ENCODE measurements around the gene ABTB2. TPM values are rescaled to one million over a fixed set of nuclear protein-coding genes. Genes with fewer than 3 reads are reported as not detected.
A peak's percentile ranks its signal among the peaks of the same experiment; 100 is the strongest.

ABTB2 gene
- total RNA-seq, 1 donor: 5.1 TPM

- H3K79me2 ChIP-seq (ENCODE audit: insufficient read depth, low read length): no peaks in the 10 kb centered on the region
- no peak overlapping the region for H3K4me2 ChIP-seq (ENCODE audit: insufficient read depth, low read length)
- DNase-seq (ENCODE audit: insufficient read length, low spot score, missing footprints): no peak
- H3K27ac ChIP-seq (ENCODE audit: low read depth, low read length): no peak overlapping the region
- H4K20me1 ChIP-seq (ENCODE audit: insufficient read depth, low read length): peaks cover 16% of the 10 kb centered on the region
- no peak overlapping the region for H3K4me3 ChIP-seq (ENCODE audit: insufficient read depth, low read length)
- no peaks in the 10 kb centered on the region for H3K9me3 ChIP-seq (ENCODE audit: low read depth, low read length)
- H3K36me3 ChIP-seq (ENCODE audit: insufficient read depth, low read length): no peaks in the 10 kb centered on the region
- no peaks in the 10 kb centered on the region for H3K27me3 ChIP-seq (ENCODE audit: insufficient read depth, low read length)
- H3K4me1 ChIP-seq (ENCODE audit: insufficient read depth, low read length): peaks cover 7% of the 10 kb centered on the region
- no peak for TF ChIP-seq CTCF (IDR thresholded peaks at IDR 0.05; ENCODE audit: extremely low read depth, low read depth, low read length)
- H2AFZ ChIP-seq (ENCODE audit: low read length): no peak overlapping the region
Measured at GRCh38 chr11:34213366-34213765, 144.4 kb downstream of the ABTB2 start.

GRCh38 chr11:34212566-34212965 lies 145.2 kb downstream of the ABTB2 start:
- H3K27me3 ChIP-seq (ENCODE audit: insufficient read depth, low read length): no peaks in the 10 kb centered on the region
- H3K9me3 ChIP-seq (ENCODE audit: low read depth, low read length): no peaks in the 10 kb centered on the region
- H3K36me3 ChIP-seq (ENCODE audit: insufficient read depth, low read length): no peaks in the 10 kb centered on the region
- H2AFZ ChIP-seq (ENCODE audit: low read length): no peak overlapping the region
- H3K27ac ChIP-seq (ENCODE audit: low read depth, low read length): no peak overlapping the region
- H3K4me2 ChIP-seq (ENCODE audit: insufficient read depth, low read length): no peak overlapping the region
- TF ChIP-seq CTCF (IDR thresholded peaks at IDR 0.05; ENCODE audit: extremely low read depth, low read depth, low read length): no peak
- H4K20me1 ChIP-seq (ENCODE audit: insufficient read depth, low read length): peaks cover 16% of the 10 kb centered on the region
- peaks cover 7% of the 10 kb centered on the region for H3K4me1 ChIP-seq (ENCODE audit: insufficient read depth, low read length)
- no peaks in the 10 kb centered on the region for H3K79me2 ChIP-seq (ENCODE audit: insufficient read depth, low read length)
- no peak for DNase-seq (ENCODE audit: insufficient read length, low spot score, missing footprints)
- H3K4me3 ChIP-seq (ENCODE audit: insufficient read depth, low read length): no peak overlapping the region

- TF ChIP-seq CTCF (IDR thresholded peaks at IDR 0.05; ENCODE audit: extremely low read depth, low read depth, low read length): no peak
- Histone ChIP-seq H3K27me3 (ENCODE audit: insufficient read depth, low read length) (no peaks in the 10 kb centered on the region), H3K36me3 (ENCODE audit: insufficient read depth, low read length) (no peaks in the 10 kb centered on the region), H3K27ac (ENCODE audit: low read depth, low read length) (no peak overlapping the region), H3K4me1 (ENCODE audit: insufficient read depth, low read length) (peaks cover 8% of the 10 kb centered on the region), H4K20me1 (ENCODE audit: insufficient read depth, low read length) (peaks cover 16% of the 10 kb centered on the region), H3K79me2 (ENCODE audit: insufficient read depth, low read length) (no peaks in the 10 kb centered on the region), H3K4me2 (ENCODE audit: insufficient read depth, low read length) (no peak overlapping the region), H3K4me3 (ENCODE audit: insufficient read depth, low read length) (no peak overlapping the region), H3K9me3 (ENCODE audit: low read depth, low read length) (no peaks in the 10 kb centered on the region), H2AFZ (ENCODE audit: low read length) (no peak overlapping the region)
- no peak for DNase-seq (ENCODE audit: insufficient read length, low spot score, missing footprints)
Measured at GRCh38 chr11:34209809-34210208, 148.0 kb downstream of the ABTB2 start.

- Histone ChIP-seq H3K4me1 (ENCODE audit: insufficient read depth, low read length) (peaks cover 8% of the 10 kb centered on the region), H3K4me2 (ENCODE audit: insufficient read depth, low read length) (no peak overlapping the region), H3K79me2 (ENCODE audit: insufficient read depth, low read length) (no peaks in the 10 kb centered on the region), H3K4me3 (ENCODE audit: insufficient read depth, low read length) (no peak overlapping the region), H3K27ac (ENCODE audit: low read depth, low read length) (no peak overlapping the region), H3K36me3 (ENCODE audit: insufficient read depth, low read length) (no peaks in the 10 kb centered on the region), H2AFZ (ENCODE audit: low read length) (no peak overlapping the region), H3K9me3 (ENCODE audit: low read depth, low read length) (no peaks in the 10 kb centered on the region), H3K27me3 (ENCODE audit: insufficient read depth, low read length) (no peaks in the 10 kb centered on the region), H4K20me1 (ENCODE audit: insufficient read depth, low read length) (peaks cover 19% of the 10 kb centered on the region)
- no peak for TF ChIP-seq CTCF (IDR thresholded peaks at IDR 0.05; ENCODE audit: extremely low read depth, low read depth, low read length)
- peak; percentile 52 for DNase-seq (ENCODE audit: insufficient read length, low spot score, missing footprints)
Measured at GRCh38 chr11:34208266-34209135, 149.3 kb downstream of the ABTB2 start.

Data from osteoblast (primary cell).